Measurements from ENCODE around the gene DNAI1. TPM values are rescaled to one million over a fixed set of nuclear protein-coding genes. Genes with fewer than 3 reads are reported as not detected.

DNAI1 gene
- total and polyA plus RNA-seq, 2 of the 13 experiments (the other 11 are each of a cell fraction or from before 2014, with no cell fraction given): not detected

GRCh38 chr9:34556949-34557348 lies 98.3 kb downstream of the DNAI1 start:
- Histone ChIP-seq H3K4me3 (replicated peaks in 1 of 3; ENCODE audit: insufficient read depth in 1 of 3, low read depth in 2 of 3, low read length in 3 of 3) (no peak overlapping the region), H3K4me2 (ENCODE audit: low read depth, low read length) (no peak overlapping the region), H3K27me3 (ENCODE audit: control insufficient read depth in 1 of 2, insufficient read depth in 2 of 2, low read length in 2 of 2) (peaks cover 8 to 60% of the 10 kb centered on the region in 2 experiments; a peak in 4 of 5 replicates), H2AFZ (ENCODE audit: low read length) (no peak overlapping the region), H3K4me1 (ENCODE audit: insufficient read depth, low read length) (peaks cover 28% of the 10 kb centered on the region), H3K79me2 (ENCODE audit: insufficient read depth, low read length) (no peaks in the 10 kb centered on the region), H4K20me1 (ENCODE audit: insufficient read depth, low read length) (peaks cover 2% of the 10 kb centered on the region; the same call in 1 of the 2 replicates), H3K27ac (ENCODE audit: extremely low read length, insufficient read depth, low read length) (no peak overlapping the region), H3K36me3 (replicated peaks in 1 of 2; ENCODE audit: control insufficient read depth in 1 of 2, insufficient read depth in 2 of 2, low read length in 2 of 2) (no peaks in the 10 kb centered on the region), H3K9me3 (ENCODE audit: low read length) (no peaks in the 10 kb centered on the region), H3K9ac (ENCODE audit: insufficient read depth, low read depth, low read length) (no peak overlapping the region)
- WGBS (ENCODE audit: low lambda C conversion rate): 27% methylated on average over 3 of the region's 6 CpGs
- ChIA-PET POLR2A (no interaction called here), CTCF (ENCODE audit: low intra/inter-chr PET ratio, low total read pairs) (no interaction called here)
- intact Hi-C loops (cut with micrococcal nuclease; ENCODE audit: unreplicated experiment) (no loop called here), in situ Hi-C loops (cut with HindIII; ENCODE audit: extremely low pct_ligation_motif_present, low pct_unique_long_range_greater_than_20kb) (no loop called here)
- no peak for DNase-seq (ENCODE audit: low spot score)
- FAIRE-seq: no peak
- TF ChIP-seq FOXP1 (IDR thresholded peaks at IDR 0.05): no peak
- no peak for TF ChIP-seq FOXP1 (CRISPR knock-in tag; IDR thresholded peaks at IDR 0.05)
- TF ChIP-seq TCF7 (IDR thresholded peaks at IDR 0.05; ENCODE audit: low read depth): no peak
- no peak for TF ChIP-seq TAF15 (IDR thresholded peaks at IDR 0.05; ENCODE audit: low read depth, low read length, poor library complexity, severe bottlenecking)
- TF ChIP-seq CREM (IDR thresholded peaks at IDR 0.05): no peak
- TF ChIP-seq CREM (CRISPR knock-in tag; IDR thresholded peaks at IDR 0.05): no peak
- TF ChIP-seq, protein P1, sequence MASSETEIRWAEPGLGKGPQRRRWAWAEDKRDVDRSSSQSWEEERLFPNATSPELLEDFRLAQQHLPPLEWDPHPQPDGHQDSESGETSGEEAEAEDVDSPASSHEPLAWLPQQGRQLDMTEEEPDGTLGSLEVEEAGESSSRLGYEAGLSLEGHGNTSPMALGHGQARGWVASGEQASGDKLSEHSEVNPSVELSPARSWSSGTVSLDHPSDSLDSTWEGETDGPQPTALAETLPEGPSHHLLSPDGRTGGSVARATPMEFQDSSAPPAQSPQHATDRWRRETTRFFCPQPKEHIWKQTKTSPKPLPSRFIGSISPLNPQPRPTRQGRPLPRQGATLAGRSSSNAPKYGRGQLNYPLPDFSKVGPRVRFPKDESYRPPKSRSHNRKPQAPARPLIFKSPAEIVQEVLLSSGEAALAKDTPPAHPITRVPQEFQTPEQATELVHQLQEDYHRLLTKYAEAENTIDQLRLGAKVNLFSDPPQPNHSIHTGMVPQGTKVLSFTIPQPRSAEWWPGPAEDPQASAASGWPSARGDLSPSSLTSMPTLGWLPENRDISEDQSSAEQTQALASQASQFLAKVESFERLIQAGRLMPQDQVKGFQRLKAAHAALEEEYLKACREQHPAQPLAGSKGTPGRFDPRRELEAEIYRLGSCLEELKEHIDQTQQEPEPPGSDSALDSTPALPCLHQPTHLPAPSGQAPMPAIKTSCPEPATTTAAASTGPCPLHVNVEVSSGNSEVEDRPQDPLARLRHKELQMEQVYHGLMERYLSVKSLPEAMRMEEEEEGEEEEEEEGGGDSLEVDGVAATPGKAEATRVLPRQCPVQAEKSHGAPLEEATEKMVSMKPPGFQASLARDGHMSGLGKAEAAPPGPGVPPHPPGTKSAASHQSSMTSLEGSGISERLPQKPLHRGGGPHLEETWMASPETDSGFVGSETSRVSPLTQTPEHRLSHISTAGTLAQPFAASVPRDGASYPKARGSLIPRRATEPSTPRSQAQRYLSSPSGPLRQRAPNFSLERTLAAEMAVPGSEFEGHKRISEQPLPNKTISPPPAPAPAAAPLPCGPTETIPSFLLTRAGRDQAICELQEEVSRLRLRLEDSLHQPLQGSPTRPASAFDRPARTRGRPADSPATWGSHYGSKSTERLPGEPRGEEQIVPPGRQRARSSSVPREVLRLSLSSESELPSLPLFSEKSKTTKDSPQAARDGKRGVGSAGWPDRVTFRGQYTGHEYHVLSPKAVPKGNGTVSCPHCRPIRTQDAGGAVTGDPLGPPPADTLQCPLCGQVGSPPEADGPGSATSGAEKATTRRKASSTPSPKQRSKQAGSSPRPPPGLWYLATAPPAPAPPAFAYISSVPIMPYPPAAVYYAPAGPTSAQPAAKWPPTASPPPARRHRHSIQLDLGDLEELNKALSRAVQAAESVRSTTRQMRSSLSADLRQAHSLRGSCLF (CRISPR knock-in tag; IDR thresholded peaks at IDR 0.05; ENCODE audit: borderline replicate concordance): no peak
- no peak for TF ChIP-seq FOXA3 (CRISPR knock-in tag; IDR thresholded peaks at IDR 0.05)
- no peak for TF ChIP-seq CBX1 (IDR thresholded peaks at IDR 0.05; ENCODE audit: low read depth)
- TF ChIP-seq DNMT3B (CRISPR knock-in tag; conservative IDR thresholded peaks at IDR 0.05): no peak
- no peak for TF ChIP-seq NCOA2 (CRISPR knock-in tag; IDR thresholded peaks at IDR 0.05)
- no peak for TF ChIP-seq ARID2 (CRISPR knock-in tag; IDR thresholded peaks at IDR 0.05; ENCODE audit: borderline replicate concordance)
- no peak for TF ChIP-seq RBAK (CRISPR knock-in tag; IDR thresholded peaks at IDR 0.05)
- no peak for TF ChIP-seq ZBTB20 (CRISPR knock-in tag; IDR thresholded peaks at IDR 0.05; ENCODE audit: borderline replicate concordance, low read depth)
- no peak for TF ChIP-seq ZNF235 (CRISPR knock-in tag; IDR thresholded peaks at IDR 0.05; ENCODE audit: borderline replicate concordance)
- TF ChIP-seq ZNF678 (CRISPR knock-in tag; IDR thresholded peaks at IDR 0.05): no peak
- TF ChIP-seq SRSF4 (IDR thresholded peaks at IDR 0.05; ENCODE audit: low read depth, low read length, poor library complexity, severe bottlenecking): no peak
- no peak for TF ChIP-seq MYNN (CRISPR knock-in tag; IDR thresholded peaks at IDR 0.05; ENCODE audit: low read depth)
- TF ChIP-seq ZNF367 (CRISPR knock-in tag; IDR thresholded peaks at IDR 0.05; ENCODE audit: borderline replicate concordance): no peak
- TF ChIP-seq, protein P2, sequence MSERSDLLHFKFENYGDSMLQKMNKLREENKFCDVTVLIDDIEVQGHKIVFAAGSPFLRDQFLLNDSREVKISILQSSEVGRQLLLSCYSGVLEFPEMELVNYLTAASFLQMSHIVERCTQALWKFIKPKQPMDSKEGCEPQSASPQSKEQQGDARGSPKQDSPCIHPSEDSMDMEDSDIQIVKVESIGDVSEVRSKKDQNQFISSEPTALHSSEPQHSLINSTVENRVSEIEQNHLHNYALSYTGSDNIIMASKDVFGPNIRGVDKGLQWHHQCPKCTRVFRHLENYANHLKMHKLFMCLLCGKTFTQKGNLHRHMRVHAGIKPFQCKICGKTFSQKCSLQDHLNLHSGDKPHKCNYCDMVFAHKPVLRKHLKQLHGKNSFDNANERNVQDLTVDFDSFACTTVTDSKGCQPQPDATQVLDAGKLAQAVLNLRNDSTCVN (CRISPR knock-in tag; IDR thresholded peaks at IDR 0.05; ENCODE audit: borderline replicate concordance): no peak
- ATAC-seq: no peak
- no TSS peak for BruUV-seq (replicated peaks)

All from HepG2 (cell line).